CD4-positive, alpha-beta T cell (primary cell): ENCODE results near the gene UBAC2. TPM values are rescaled to one million over a fixed set of nuclear protein-coding genes. Genes with fewer than 3 reads are reported as not detected.
A peak's percentile ranks its signal among the peaks of the same experiment; 100 is the strongest.

Experiments
- ATAC-seq: fragments of 200-7000 bp; cut with Tn5 transposase; one replicate; pipeline ENCODE4 v1.10.0; 2022; ENCODE audit warnings: mild to moderate bottlenecking; ENCODE audit not compliant: poor library complexity
- CTCF ChIA-PET: fragments of 350-600 bp; sonication (Branson Sonifier 250); formaldehyde crosslinking; loops from one replicate; lab custom pipeline; 2021; ENCODE audit warnings: antibody characterized with exemption, inconsistent platforms; lab: Charles Lee
- POLR2A ChIA-PET: fragments of 350-600 bp; sonication (Branson Sonifier 250); formaldehyde crosslinking; loops from one replicate; lab custom pipeline; 2021; ENCODE audit warnings: antibody characterized with exemption, inconsistent platforms; lab: Charles Lee
- DNase-seq, 14 experiments: peaks; one replicate each; pipeline ENCODE4 v3.0.0-alpha.2; 2013 to 2020; ENCODE audit warnings: mixed read lengths in 2 of 14
- H3K27ac ChIP-seq, 2 donors: one replicate each; pipeline versions ENCODE4 v1.5.1 to v1.7.0; 2013; ENCODE audit warnings: low read length in 2 of 2, low read depth in 1 of 2, mild to moderate bottlenecking in 1 of 2
- H3K27me3 ChIP-seq, 2 experiments: 1 replicate in 1 of 2; 2 replicates in 1 of 2; pipeline versions ENCODE4 v1.6.1 to v1.7.0; 2013; ENCODE audit warnings: low read length in 2 of 2, control low read depth in 1 of 2, mild to moderate bottlenecking in 1 of 2, moderate library complexity in 1 of 2; ENCODE audit not compliant: insufficient read depth in 2 of 2, control insufficient read depth in 1 of 2
- H3K36me3 ChIP-seq: one replicate; pipeline ENCODE4 v1.6.1; 2013; ENCODE audit warnings: low read length, control low read depth; ENCODE audit not compliant: insufficient read depth
- H3K4me1 ChIP-seq: one replicate; pipeline ENCODE4 v1.6.1; 2013; ENCODE audit warnings: low read length, control low read depth; ENCODE audit not compliant: insufficient read depth
- H3K4me3 ChIP-seq: one replicate; pipeline ENCODE4 v1.5.1; 2013; ENCODE audit warnings: mild to moderate bottlenecking, low read length, moderate library complexity
- H3K9me3 ChIP-seq, 2 experiments: 1 replicate in 1 of 2; 2 replicates in 1 of 2; pipeline versions ENCODE4 v1.6.1 to v1.7.0; 2013; ENCODE audit warnings: low read length in 2 of 2, mild to moderate bottlenecking in 2 of 2, control low read depth in 1 of 2, moderate library complexity in 1 of 2; ENCODE audit not compliant: control insufficient read depth in 1 of 2, insufficient read depth in 1 of 2
- H3K27ac Mint-ChIP-seq: one replicate; pipeline ENCODE4 v1.8.0; 2020; ENCODE audit warnings: mixed read lengths
- H3K27me3 Mint-ChIP-seq: one replicate; pipeline ENCODE4 v1.8.0; 2021; ENCODE audit warnings: mixed read lengths
- H3K36me3 Mint-ChIP-seq: one replicate; pipeline ENCODE4 v1.8.0; 2021; ENCODE audit warnings: low read depth, mixed read lengths
- H3K4me1 Mint-ChIP-seq: one replicate; pipeline ENCODE4 v1.8.0; 2021; ENCODE audit warnings: low read depth, mixed read lengths
- H3K4me3 Mint-ChIP-seq: one replicate; pipeline ENCODE4 v1.8.0; 2020; ENCODE audit warnings: mild to moderate bottlenecking, mixed read lengths
- H3K9me3 Mint-ChIP-seq: one replicate; pipeline ENCODE4 v1.8.0; 2020; ENCODE audit warnings: mixed read lengths
- intact Hi-C, 2 experiments: fragments of 100-400 bp; cut with DNase I in 1 of 2; cut with micrococcal nuclease in 1 of 2; formaldehyde crosslinking; loops; one replicate each; pipeline versions ENCODE4 v1.15.1 to v1.9.0; 2023 to 2025; cut with DNase I, micrococcal nuclease
- total RNA-seq, 174 experiments: library from RNA in 2 of 174; stranded (reverse) in 2 of 174; gene quantifications; one replicate each; pipeline ENCODE4 v1.2.3 and lab custom pipeline; 2021 to 2026
- TF ChIP-seq, protein P1 (sequence below): fragments of 200-600 bp; IDR thresholded peaks from one replicate; pipeline ENCODE4 v1.8.0; 2022; ENCODE audit warnings: antibody characterized with exemption, mild to moderate bottlenecking

The UBAC2 gene
- total RNA-seq, 2 experiments from 2014 or later: 59.8 to 67.4 TPM

DNA sequence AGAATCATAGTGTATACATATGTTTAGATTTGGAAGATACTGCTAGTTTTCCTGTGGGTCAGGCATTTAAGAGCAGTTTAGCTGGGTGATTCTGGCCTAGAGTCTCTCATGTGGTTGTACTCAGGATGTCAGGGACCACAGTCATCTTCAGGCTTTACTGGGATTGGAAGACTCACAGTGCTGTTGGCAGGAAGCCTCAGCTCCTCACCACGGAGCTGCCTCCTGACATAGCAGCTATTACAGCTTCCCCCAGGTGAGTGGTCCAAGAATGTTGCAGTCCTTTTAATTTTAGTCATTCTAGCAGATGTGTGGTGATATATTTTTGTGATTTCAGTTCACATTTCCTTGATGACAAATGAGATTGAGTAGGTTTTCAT lies 74.4 kb downstream of the UBAC2 start:
- TF ChIP-seq, protein P1, sequence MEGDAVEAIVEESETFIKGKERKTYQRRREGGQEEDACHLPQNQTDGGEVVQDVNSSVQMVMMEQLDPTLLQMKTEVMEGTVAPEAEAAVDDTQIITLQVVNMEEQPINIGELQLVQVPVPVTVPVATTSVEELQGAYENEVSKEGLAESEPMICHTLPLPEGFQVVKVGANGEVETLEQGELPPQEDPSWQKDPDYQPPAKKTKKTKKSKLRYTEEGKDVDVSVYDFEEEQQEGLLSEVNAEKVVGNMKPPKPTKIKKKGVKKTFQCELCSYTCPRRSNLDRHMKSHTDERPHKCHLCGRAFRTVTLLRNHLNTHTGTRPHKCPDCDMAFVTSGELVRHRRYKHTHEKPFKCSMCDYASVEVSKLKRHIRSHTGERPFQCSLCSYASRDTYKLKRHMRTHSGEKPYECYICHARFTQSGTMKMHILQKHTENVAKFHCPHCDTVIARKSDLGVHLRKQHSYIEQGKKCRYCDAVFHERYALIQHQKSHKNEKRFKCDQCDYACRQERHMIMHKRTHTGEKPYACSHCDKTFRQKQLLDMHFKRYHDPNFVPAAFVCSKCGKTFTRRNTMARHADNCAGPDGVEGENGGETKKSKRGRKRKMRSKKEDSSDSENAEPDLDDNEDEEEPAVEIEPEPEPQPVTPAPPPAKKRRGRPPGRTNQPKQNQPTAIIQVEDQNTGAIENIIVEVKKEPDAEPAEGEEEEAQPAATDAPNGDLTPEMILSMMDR: no peak
- CTCF ChIA-PET: interaction anchor here (0.9 to 10.4 kb wide), 3 partner anchors 23 to 163 kb away, joined by 3 to 189 read pairs (median 4); no protein-coding TSS in a partner anchor
- Mint-ChIP-seq H3K36me3 (peaks cover 66% of the 10 kb centered on the region), H3K4me1 (peaks cover 100% of the 10 kb centered on the region), H3K27ac (peak overlapping the region; percentile 87), H3K9me3 (peaks cover 2% of the 10 kb centered on the region), H3K27me3 (no peaks in the 10 kb centered on the region), H3K4me3 (peak overlapping the region; percentile 49)
- Histone ChIP-seq H3K9me3 (peaks cover 4 to 5% of the 10 kb centered on the region in 2 experiments), H3K27me3 (no peaks in the 10 kb centered on the region), H3K27ac (peak overlapping the region; percentile 16 to 49), H3K4me3 (no peak overlapping the region), H3K36me3 (peaks cover 18% of the 10 kb centered on the region), H3K4me1 (peaks cover 65% of the 10 kb centered on the region)
- POLR2A ChIA-PET: interaction anchor here (0.8 to 3.0 kb wide), 17 partner anchors 11 to 187 kb away, joined by 3 to 22 read pairs (median 5); partner anchors contain the start of genes GPR18, GPR183 and UBAC2
- ATAC-seq (peak; percentile 78), DNase-seq (peak in 7 of 14 experiments; percentile 34 to 85 (median 65))
- intact Hi-C loops: loop anchor here in 1 of 2 experiments (2.0 kb wide), 1 partner anchor 74 kb away; no protein-coding TSS in a partner anchor

DNA sequence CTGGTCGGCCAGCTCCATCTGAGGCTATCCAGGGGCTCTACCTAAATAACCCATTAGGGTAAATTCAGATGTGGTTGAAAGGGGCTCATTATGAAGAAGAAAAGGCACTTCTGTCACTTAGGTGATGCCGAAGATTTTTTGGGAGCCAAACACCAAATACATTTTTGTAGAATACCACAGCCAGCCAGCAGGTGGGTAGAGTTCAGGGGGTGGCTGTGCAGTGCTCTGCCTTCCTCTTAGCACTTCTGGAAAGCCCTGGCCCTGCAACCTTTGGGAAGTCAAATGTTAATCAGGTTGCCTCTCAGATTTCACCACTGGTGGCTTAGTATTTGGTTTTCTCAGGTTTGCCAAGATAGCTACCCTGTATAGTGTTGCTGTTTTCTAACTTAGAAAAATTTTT lies 76.1 kb downstream of the UBAC2 start:
- peaks cover 22% of the 10 kb centered on the region for H3K36me3 ChIP-seq
- Mint-ChIP-seq H3K27me3 (no peaks in the 10 kb centered on the region), H3K27ac (peak overlapping the region; percentile 87), H3K4me1 (peaks cover 99% of the 10 kb centered on the region), H3K4me3 (no peak overlapping the region), H3K36me3 (peaks cover 78% of the 10 kb centered on the region), H3K9me3 (peaks cover 2% of the 10 kb centered on the region)
- H3K4me3 ChIP-seq: no peak overlapping the region
- CTCF ChIA-PET: interaction anchor here (0.9 to 1.7 kb wide), 3 partner anchors 9 to 160 kb away, joined by 3 to 5 read pairs (median 3); no protein-coding TSS in a partner anchor
- ATAC-seq (no peak), DNase-seq (no peak)
- intact Hi-C loops: no loop called here
- no peaks in the 10 kb centered on the region for H3K27me3 ChIP-seq
- H3K9me3 ChIP-seq: peaks cover 4 to 5% of the 10 kb centered on the region in 2 experiments
- TF ChIP-seq, protein P1: no peak
- H3K27ac ChIP-seq: no peak overlapping the region
- POLR2A ChIA-PET: interaction anchor here (2.7 to 3.0 kb wide), 3 partner anchors 9 to 30 kb away, joined by 13 to 22 read pairs (median 17); partner anchors contain the start of gene GPR183
- peaks cover 78% of the 10 kb centered on the region for H3K4me1 ChIP-seq

DNA sequence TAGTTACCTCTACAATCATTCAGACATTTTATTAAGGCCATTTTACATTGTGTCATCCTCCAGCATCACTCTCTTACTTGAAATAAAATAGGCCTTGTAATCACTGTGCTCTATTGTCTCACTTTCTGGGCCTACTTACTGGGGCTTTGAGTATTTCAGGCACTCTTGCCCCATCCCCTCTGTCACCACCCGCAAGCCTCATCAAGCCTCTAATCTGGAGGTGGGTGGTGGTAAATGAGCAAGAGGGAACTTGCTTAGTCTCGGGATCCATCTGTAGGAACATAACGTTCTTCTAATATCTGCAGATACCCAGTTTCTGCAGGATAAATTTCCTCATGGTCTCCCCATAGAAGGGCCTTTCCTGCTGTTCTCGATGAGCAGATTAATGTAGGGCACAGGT lies 77.0 kb downstream of the UBAC2 start:
- H3K4me3 Mint-ChIP-seq: peak overlapping the region; percentile 12
- POLR2A ChIA-PET: interaction anchor here (0.9 to 3.0 kb wide), 3 partner anchors 8 to 59 kb away, joined by 3 to 17 read pairs (median 5); no protein-coding TSS in a partner anchor

More for the DNA sequence above, 77.0 kb downstream of the UBAC2 start:
- H3K27me3 Mint-ChIP-seq: no peaks in the 10 kb centered on the region
- no peak for ATAC-seq
- intact Hi-C loops: loop anchor here in 1 of 2 experiments (2.0 kb wide), 1 partner anchor 17 kb away; no protein-coding TSS in a partner anchor
- peak overlapping the region; percentile 87 for H3K27ac Mint-ChIP-seq
- CTCF ChIA-PET: interaction anchor here (1.5 to 1.7 kb wide), 2 partner anchors 20 to 159 kb away, joined by 5 to 8 read pairs; no protein-coding TSS in a partner anchor
- peaks cover 77% of the 10 kb centered on the region for H3K36me3 Mint-ChIP-seq
- peaks cover 2% of the 10 kb centered on the region for H3K9me3 Mint-ChIP-seq
- H3K4me1 ChIP-seq: peaks cover 76% of the 10 kb centered on the region
- peaks cover 16% of the 10 kb centered on the region for H3K36me3 ChIP-seq
- H3K27ac ChIP-seq: no peak overlapping the region
- no peak overlapping the region for H3K4me3 ChIP-seq
- no peaks in the 10 kb centered on the region for H3K27me3 ChIP-seq
- peaks cover 0 to 1% of the 10 kb centered on the region in 2 experiments for H3K9me3 ChIP-seq
- no peak for DNase-seq
- TF ChIP-seq, protein P1: no peak
- H3K4me1 Mint-ChIP-seq: peaks cover 99% of the 10 kb centered on the region
